ENCODE results near the gene RHOBTB1.

Gene RHOBTB1

DNA sequence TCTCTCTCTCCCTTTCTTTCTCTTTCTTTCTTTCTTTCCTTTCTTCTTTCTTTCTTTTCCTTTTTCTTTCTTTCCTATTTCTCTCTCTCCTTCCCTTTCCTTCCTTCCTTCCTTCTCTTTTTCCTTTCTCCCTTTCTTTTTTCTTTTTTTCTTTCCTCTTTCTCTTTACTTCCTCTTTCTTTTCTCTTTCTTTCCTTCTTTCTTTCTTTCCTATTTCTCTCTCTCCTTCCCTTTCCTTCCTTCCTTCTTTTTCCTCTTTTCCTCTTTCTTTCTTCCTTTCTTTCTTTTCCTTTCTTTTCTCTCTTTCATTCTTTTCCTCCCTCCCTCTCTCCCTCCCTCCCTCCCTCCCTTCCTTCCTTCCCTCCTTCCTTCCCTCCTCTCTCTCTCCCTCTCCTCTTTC lies 81.5 kb downstream of the RHOBTB1 start:
- no peak overlapping the region for H3K4me3 ChIP-seq (ENCODE audit: low read depth, low read length)
- TF ChIP-seq, protein P1, sequence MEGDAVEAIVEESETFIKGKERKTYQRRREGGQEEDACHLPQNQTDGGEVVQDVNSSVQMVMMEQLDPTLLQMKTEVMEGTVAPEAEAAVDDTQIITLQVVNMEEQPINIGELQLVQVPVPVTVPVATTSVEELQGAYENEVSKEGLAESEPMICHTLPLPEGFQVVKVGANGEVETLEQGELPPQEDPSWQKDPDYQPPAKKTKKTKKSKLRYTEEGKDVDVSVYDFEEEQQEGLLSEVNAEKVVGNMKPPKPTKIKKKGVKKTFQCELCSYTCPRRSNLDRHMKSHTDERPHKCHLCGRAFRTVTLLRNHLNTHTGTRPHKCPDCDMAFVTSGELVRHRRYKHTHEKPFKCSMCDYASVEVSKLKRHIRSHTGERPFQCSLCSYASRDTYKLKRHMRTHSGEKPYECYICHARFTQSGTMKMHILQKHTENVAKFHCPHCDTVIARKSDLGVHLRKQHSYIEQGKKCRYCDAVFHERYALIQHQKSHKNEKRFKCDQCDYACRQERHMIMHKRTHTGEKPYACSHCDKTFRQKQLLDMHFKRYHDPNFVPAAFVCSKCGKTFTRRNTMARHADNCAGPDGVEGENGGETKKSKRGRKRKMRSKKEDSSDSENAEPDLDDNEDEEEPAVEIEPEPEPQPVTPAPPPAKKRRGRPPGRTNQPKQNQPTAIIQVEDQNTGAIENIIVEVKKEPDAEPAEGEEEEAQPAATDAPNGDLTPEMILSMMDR (IDR thresholded peaks at IDR 0.05; ENCODE audit: low read depth, low read length): no peak
- DNase-seq: no peak

DNA sequence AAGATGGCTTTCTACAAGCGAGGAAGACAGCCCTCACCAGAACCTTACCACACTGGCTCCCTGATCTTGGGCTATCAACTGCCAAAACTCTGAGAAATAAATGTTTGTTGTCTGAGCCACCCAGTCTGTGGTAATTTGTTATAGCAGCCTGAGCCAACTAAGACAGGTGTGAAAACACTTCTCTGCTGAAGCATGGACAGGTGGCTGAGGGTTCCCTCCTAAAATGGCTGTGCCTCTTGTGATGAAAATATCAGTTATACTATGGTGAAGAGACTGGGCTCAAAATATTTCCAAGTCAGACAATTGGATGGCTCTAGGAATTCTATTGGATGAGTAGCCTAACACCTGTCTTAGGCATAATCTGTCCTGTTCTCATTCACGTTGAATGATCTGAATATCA lies 87.6 kb downstream of the RHOBTB1 start:
- H3K36me3 ChIP-seq: no peaks in the 10 kb centered on the region
- no peak for DNase-seq
- TF ChIP-seq, protein P1 (IDR thresholded peaks at IDR 0.05; ENCODE audit: low read depth, low read length): no peak
- no peaks in the 10 kb centered on the region for H3K27me3 ChIP-seq
- H3K4me1 ChIP-seq: no peaks in the 10 kb centered on the region
- H3K9me3 ChIP-seq: no peaks in the 10 kb centered on the region
- H3K4me3 ChIP-seq (ENCODE audit: low read depth, low read length): no peak overlapping the region

More for the DNA sequence above, 81.5 kb downstream of the RHOBTB1 start:
- Histone ChIP-seq H3K9me3 (no peaks in the 10 kb centered on the region), H3K36me3 (no peaks in the 10 kb centered on the region), H3K4me1 (no peaks in the 10 kb centered on the region), H3K27me3 (no peaks in the 10 kb centered on the region)

DNA sequence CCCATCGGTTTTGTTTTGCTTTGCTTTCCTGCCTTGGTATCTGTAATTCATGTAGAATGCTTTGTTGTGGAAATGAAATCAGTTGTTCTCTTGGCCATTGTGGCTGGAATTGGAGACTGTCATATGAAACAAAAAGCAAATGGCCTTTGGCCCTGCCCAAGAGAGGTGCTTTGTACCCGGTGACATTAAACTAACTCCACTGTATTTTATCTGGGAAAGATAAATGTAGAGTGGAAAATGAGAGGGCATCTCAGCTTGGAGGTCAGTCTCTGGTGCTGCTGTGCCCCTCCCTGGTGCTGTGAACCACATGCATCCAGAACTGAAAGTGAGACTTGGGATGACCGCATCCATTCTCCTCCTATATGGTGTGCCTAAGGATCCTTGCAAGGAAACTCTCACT lies 90.3 kb downstream of the RHOBTB1 start:
- Histone ChIP-seq H3K36me3 (no peaks in the 10 kb centered on the region), H3K9me3 (no peaks in the 10 kb centered on the region), H3K27me3 (no peaks in the 10 kb centered on the region), H3K4me3 (ENCODE audit: low read depth, low read length) (no peak overlapping the region), H3K4me1 (no peaks in the 10 kb centered on the region)
- TF ChIP-seq, protein P1 (IDR thresholded peaks at IDR 0.05; ENCODE audit: low read depth, low read length): no peak
- DNase-seq: no peak

DNA sequence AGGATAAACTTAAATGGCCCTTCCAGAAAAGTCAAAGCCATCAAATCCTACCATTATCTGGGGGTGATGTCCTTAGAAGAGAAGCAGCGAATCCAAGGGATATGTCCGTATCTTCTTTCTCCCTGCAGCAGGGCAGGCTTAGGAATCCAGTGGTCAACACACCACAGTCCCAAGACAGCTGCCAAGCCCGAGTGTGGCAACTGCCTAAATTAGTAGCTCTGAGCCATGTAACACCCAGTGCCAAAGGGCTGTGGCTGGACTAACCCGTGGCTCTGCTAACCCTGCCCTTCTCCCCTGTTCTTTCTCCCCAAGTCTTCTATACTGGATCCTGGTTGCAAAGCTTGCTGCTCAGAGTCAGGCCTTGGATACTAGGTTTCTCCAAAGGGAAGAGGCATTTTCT lies 90.9 kb downstream of the RHOBTB1 start:
- Histone ChIP-seq H3K4me1 (no peaks in the 10 kb centered on the region), H3K4me3 (ENCODE audit: low read depth, low read length) (no peak overlapping the region), H3K27me3 (no peaks in the 10 kb centered on the region), H3K9me3 (no peaks in the 10 kb centered on the region), H3K36me3 (no peaks in the 10 kb centered on the region)
- DNase-seq: no peak
- TF ChIP-seq, protein P1 (IDR thresholded peaks at IDR 0.05; ENCODE audit: low read depth, low read length): no peak

DNA sequence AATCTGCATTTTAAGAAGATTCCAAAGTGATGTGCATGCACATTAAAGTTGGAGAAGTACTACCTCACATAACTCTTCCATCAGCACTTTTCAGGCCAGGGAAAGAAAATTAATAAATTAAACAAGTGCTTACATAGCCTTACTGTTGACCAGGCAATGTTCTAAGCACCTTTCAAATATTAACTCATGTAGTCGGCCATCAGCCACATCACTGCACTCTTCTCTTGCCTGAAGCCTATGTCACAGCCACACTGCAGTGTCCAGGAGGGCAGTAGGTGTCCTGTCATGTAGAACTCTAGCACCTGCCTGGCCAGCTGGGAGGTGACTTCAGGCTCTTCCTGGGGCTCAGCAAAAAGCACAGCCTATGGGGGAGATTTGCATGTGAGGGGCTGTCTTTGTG lies 94.2 kb downstream of the RHOBTB1 start:
- TF ChIP-seq, protein P1 (IDR thresholded peaks at IDR 0.05; ENCODE audit: low read depth, low read length): no peak
- Histone ChIP-seq H3K4me1 (no peaks in the 10 kb centered on the region), H3K36me3 (no peaks in the 10 kb centered on the region), H3K27me3 (no peaks in the 10 kb centered on the region), H3K9me3 (no peaks in the 10 kb centered on the region), H3K4me3 (ENCODE audit: low read depth, low read length) (no peak overlapping the region)
- no peak for DNase-seq

DNA sequence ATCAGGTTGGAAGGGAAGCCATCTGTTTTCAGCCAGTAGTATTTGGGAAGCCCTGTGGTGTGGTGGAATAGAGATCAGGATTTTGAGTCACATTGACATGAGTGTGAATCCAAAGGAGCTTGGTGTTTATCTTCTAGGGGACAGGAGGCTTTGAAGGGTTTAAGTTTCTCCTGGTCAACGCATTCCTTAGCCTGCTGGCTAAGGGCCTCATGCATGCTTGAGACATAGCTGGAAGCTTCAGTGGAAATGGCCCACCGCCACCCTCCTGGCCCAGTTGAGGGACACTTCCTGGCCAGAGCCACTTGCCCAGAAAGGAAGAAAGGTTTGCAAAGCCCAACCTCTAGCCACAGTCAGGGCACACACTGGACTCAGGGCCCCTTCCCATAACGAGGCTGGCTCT lies 94.8 kb downstream of the RHOBTB1 start:
- Histone ChIP-seq H3K27me3 (no peaks in the 10 kb centered on the region), H3K4me1 (no peaks in the 10 kb centered on the region), H3K9me3 (no peaks in the 10 kb centered on the region), H3K36me3 (no peaks in the 10 kb centered on the region), H3K4me3 (ENCODE audit: low read depth, low read length) (no peak overlapping the region)
- TF ChIP-seq, protein P1 (IDR thresholded peaks at IDR 0.05; ENCODE audit: low read depth, low read length): no peak
- no peak for DNase-seq

All from BE2C (cell line).